Thyroid gland (tissue), 4 donors: ENCODE data around the gene C3AR1.

Experiments
- POLR2A ChIP-seq, 2 donors: fragments of 450-650 bp; IDR thresholded peaks; one replicate each; pipeline ENCODE4 v1.6.1; 2017; ENCODE audit warnings: antibody characterized with exemption in 2 of 2, mild to moderate bottlenecking in 2 of 2, moderate library complexity in 1 of 2
- TF ChIP-seq, protein P1 (sequence below), 6 experiments: fragments of 200-600 bp in 3 of 6; fragments of 450-650 bp in 3 of 6; sonication (generic) in 3 of 6; IDR thresholded peaks; one replicate each; pipeline ENCODE4 v1.5.1; 2016 to 2019; ENCODE audit warnings: antibody characterized with exemption in 6 of 6, mild to moderate bottlenecking in 2 of 6, inconsistent platforms in 1 of 6, moderate library complexity in 1 of 6

DNA sequence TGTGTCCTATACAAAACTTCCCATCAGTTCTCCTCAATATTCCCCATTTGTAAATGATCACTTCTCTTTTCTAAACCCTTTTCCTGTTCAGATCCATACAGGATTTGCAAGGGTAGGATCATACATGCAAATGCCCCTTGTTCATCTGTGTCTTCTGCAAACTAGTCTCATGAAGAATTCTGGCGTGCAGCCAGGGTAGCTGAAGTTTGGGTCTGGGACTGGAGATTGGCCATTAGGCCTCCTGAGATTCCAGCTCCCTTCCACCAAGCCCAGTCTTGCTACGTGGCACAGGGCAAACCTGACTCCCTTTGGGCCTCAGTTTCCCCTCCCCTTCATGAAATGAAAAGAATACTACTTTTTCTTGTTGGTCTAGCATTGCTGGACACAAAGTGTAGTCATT is 11.3 kb downstream of the C3AR1 start:
- TF ChIP-seq, protein P1, sequence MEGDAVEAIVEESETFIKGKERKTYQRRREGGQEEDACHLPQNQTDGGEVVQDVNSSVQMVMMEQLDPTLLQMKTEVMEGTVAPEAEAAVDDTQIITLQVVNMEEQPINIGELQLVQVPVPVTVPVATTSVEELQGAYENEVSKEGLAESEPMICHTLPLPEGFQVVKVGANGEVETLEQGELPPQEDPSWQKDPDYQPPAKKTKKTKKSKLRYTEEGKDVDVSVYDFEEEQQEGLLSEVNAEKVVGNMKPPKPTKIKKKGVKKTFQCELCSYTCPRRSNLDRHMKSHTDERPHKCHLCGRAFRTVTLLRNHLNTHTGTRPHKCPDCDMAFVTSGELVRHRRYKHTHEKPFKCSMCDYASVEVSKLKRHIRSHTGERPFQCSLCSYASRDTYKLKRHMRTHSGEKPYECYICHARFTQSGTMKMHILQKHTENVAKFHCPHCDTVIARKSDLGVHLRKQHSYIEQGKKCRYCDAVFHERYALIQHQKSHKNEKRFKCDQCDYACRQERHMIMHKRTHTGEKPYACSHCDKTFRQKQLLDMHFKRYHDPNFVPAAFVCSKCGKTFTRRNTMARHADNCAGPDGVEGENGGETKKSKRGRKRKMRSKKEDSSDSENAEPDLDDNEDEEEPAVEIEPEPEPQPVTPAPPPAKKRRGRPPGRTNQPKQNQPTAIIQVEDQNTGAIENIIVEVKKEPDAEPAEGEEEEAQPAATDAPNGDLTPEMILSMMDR (IDR thresholded peaks at IDR 0.05) = no peak
- TF ChIP-seq POLR2A (IDR thresholded peaks at IDR 0.05) = no peak
